Calu3 (cell line): Measurements from ENCODE around the gene PREX1. TPM values are rescaled to one million over a fixed set of nuclear protein-coding genes. Genes with fewer than 3 reads are reported as not detected.

ENCODE experiments used
- BruUV-seq: library from RNA; stranded (reverse); fragments of 400-500 nt; replicated peaks from 2 replicates; lab custom pipeline; 2021; lab: Mats Ljungman, UMichigan
- CTCF ChIA-PET: fragments of 300-600 bp; sonication (Branson Sonifier 250); formaldehyde crosslinking; loops from one replicate; lab custom pipeline; 2022; ENCODE audit warnings: antibody characterized with exemption; lab: Charles Lee
- DNase-seq: peaks from one replicate; pipeline ENCODE4 v3.0.0; 2022
- H3K27ac Mint-ChIP-seq: one replicate; pipeline ENCODE4 v1.8.0; 2022; ENCODE audit warnings: mixed read lengths; ENCODE audit not compliant: unreplicated experiment
- H3K27me3 Mint-ChIP-seq: one replicate; pipeline ENCODE4 v1.8.0; 2022; ENCODE audit warnings: mixed read lengths; ENCODE audit not compliant: unreplicated experiment
- H3K36me3 Mint-ChIP-seq: one replicate; pipeline ENCODE4 v1.8.0; 2022; ENCODE audit warnings: mild to moderate bottlenecking, moderate library complexity, mixed read lengths; ENCODE audit not compliant: insufficient read depth, unreplicated experiment
- H3K4me1 Mint-ChIP-seq: one replicate; pipeline ENCODE4 v1.8.0; 2022; ENCODE audit warnings: mild to moderate bottlenecking, low read depth, mixed read lengths; ENCODE audit not compliant: unreplicated experiment
- H3K4me3 Mint-ChIP-seq: one replicate; pipeline ENCODE4 v1.8.0; 2022; ENCODE audit warnings: mild to moderate bottlenecking, low read depth, moderate library complexity, mixed read lengths; ENCODE audit not compliant: unreplicated experiment
- H3K9me3 Mint-ChIP-seq: one replicate; pipeline ENCODE4 v1.8.0; 2022; ENCODE audit warnings: low read depth, mixed read lengths; ENCODE audit not compliant: unreplicated experiment
- intact Hi-C: fragments of 100-400 bp; cut with micrococcal nuclease; formaldehyde crosslinking; loops from one replicate; pipeline ENCODE4 v1.10.0; 2022; ENCODE audit not compliant: unreplicated experiment
- total RNA-seq: library from RNA; stranded (reverse); gene quantifications from 2 replicates; pipeline ENCODE4 v1.2.3, GENCODE V29; 2022
- TF ChIP-seq, protein P1 (sequence below): fragments of 200-600 bp; IDR thresholded peaks from one replicate; pipeline ENCODE4 v1.8.0; 2022; ENCODE audit warnings: antibody characterized with exemption; ENCODE audit not compliant: unreplicated experiment

Gene PREX1
- total RNA-seq, 1 experiment from 2014 or later: 0.31 TPM

DNA sequence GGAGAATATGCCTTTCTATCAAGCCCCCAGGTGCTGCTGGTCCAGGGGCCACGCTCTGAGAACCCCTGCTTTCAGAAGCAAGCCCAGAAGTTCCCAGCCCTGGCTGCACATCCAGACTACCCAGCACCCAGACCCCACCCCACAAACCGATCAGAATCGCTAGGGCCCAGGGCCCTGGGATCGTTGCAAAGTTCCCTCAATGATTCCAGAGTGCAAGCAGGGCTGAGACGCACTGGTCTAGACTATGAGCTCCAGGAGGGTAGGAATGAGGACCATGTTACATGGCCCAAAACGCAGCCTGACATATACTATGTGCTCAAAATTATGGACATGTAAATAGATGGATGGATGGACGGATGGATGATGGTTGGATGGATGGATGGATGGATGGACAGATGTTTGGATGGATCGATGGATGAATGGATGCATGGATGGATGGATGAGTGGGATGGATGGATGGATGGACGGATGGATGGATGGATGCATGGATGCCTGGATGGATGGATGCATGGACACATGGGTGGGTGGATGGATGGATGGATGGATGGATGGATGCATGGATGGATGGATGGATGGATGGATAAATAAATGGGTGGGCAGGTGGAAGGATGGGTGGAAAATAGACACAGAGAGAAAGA, 194.1 kb downstream of the PREX1 start:
- no peaks in the 10 kb centered on the region for H3K36me3 Mint-ChIP-seq
- TF ChIP-seq, protein P1, sequence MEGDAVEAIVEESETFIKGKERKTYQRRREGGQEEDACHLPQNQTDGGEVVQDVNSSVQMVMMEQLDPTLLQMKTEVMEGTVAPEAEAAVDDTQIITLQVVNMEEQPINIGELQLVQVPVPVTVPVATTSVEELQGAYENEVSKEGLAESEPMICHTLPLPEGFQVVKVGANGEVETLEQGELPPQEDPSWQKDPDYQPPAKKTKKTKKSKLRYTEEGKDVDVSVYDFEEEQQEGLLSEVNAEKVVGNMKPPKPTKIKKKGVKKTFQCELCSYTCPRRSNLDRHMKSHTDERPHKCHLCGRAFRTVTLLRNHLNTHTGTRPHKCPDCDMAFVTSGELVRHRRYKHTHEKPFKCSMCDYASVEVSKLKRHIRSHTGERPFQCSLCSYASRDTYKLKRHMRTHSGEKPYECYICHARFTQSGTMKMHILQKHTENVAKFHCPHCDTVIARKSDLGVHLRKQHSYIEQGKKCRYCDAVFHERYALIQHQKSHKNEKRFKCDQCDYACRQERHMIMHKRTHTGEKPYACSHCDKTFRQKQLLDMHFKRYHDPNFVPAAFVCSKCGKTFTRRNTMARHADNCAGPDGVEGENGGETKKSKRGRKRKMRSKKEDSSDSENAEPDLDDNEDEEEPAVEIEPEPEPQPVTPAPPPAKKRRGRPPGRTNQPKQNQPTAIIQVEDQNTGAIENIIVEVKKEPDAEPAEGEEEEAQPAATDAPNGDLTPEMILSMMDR: no peak
- no peak for DNase-seq
- intact Hi-C loops: no loop called here
- H3K27ac Mint-ChIP-seq: no peak overlapping the region
- no peak overlapping the region for H3K4me3 Mint-ChIP-seq
- BruUV-seq: no TSS peak
- peaks cover 11% of the 10 kb centered on the region for H3K4me1 Mint-ChIP-seq
- no peaks in the 10 kb centered on the region for H3K9me3 Mint-ChIP-seq
- CTCF ChIA-PET: no interaction called here
- peaks cover 38% of the 10 kb centered on the region for H3K27me3 Mint-ChIP-seq

DNA sequence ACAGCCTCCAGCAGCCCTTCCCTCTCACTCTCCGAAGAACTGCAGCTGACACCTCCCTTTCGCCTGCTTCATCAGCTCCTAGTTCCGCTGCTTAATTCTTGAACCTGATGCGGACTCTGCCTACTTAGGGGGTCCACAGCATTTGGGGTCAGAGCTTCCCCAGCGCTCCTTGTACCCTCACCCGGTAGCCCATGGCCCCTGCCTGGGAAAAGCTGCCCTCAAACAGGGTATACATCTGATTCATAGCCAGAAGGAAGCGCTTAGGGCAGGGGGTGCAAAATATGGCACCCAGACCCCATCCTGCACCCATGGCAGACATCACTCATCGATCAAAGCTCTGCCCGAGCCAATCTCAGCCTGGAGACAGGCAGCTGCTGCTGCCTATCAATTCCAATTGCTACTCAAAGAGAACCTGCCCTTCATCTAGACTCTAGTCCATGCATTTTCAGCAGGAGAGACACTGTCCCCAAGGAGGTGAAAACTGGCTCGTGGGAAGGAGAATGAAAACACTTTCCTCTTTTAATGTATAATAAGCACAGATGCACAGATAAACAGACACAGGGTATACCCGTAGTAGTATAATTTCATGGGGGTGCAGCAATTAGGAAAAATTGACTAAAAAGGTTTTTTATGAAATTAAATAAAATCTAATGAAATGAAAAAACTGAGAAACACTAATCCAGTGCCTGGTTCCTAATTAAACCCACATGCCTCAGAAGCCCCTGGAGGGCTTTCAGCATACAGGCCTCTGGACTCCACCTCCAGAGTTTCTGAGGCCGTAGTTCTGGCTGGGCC, 194.8 kb downstream of the PREX1 start:
- peaks cover 38% of the 10 kb centered on the region for H3K27me3 Mint-ChIP-seq
- no peak for DNase-seq
- no peak overlapping the region for H3K4me3 Mint-ChIP-seq
- H3K9me3 Mint-ChIP-seq: no peaks in the 10 kb centered on the region
- no TSS peak for BruUV-seq
- intact Hi-C loops: no loop called here
- TF ChIP-seq, protein P1: no peak
- peaks cover 4% of the 10 kb centered on the region for H3K4me1 Mint-ChIP-seq
- CTCF ChIA-PET: interaction anchor here (0.6 to 1.1 kb wide), 3 partner anchors 9 to 97 kb away, joined by 3 to 4 read pairs (median 3); no protein-coding TSS in a partner anchor
- no peak overlapping the region for H3K27ac Mint-ChIP-seq
- H3K36me3 Mint-ChIP-seq: no peaks in the 10 kb centered on the region

DNA sequence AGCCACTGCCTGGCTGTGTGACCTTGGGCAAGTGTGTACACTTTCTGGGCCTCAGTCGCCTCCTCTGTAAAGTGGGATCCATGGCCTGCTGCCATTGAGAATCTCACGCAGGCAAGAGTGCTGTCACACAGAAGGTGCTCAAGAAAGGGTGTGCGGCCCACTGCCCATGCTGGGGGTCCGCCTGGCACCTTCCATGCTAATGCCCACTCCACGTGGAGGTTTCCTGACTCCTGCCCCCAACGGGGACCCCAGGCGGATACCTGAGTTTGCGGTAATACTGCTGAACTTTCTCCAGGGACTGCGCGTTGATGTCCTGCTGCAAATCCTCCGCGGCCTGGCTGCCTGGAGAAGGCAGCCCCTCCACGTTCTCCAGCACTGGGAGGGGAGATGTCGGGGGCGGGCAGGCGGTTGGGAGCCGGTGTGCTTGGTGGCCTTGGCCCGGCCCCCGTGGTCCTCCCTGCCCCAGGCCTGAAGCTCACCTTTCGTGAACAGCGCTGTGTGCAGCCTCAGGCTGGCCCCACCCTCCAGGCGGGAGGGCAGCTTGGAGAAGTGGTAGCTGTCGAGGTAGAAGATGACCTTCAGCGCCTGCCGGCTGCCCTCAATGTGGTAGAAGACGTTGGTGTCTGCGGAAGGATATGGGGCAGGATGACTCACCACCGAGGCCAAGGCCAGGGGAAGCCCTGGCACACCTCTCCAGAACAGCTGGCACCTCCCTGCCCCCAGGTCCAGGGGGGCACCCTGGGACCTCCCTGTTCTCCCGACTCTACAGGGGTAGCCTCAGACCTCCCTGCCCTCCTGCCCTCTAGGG, 195.6 kb downstream of the PREX1 start:
- BruUV-seq: no TSS peak
- CTCF ChIA-PET: interaction anchor here (0.6 to 1.1 kb wide), 5 partner anchors 8 to 276 kb away, joined by 3 to 4 read pairs (median 3); no protein-coding TSS in a partner anchor
- Mint-ChIP-seq H3K9me3 (no peaks in the 10 kb centered on the region), H3K36me3 (no peaks in the 10 kb centered on the region), H3K4me3 (no peak overlapping the region), H3K4me1 (no peaks in the 10 kb centered on the region), H3K27me3 (peaks cover 38% of the 10 kb centered on the region), H3K27ac (no peak overlapping the region)
- TF ChIP-seq, protein P1: no peak
- no peak for DNase-seq
- intact Hi-C loops: no loop called here
